ENCODE data around the gene RPL29. TPM values are rescaled to one million over a fixed set of nuclear protein-coding genes. Genes with fewer than 3 reads are reported as not detected.
"Not testable (repeated sequence)": the region's sequence is repeated elsewhere in the genome, so short reads cannot be mapped to it uniquely, and the experiment has no call there.

RPL29 gene
- polyA plus RNA-seq (2012; ENCODE audit: missing spikeins): 3,428 TPM

GRCh38 chr3:51995346-51996163 lies at the start of gene RPL29:
TSS of gene RPL29 (minus strand) at chr3:51995895. CDS start at chr3:51995461, 434 bp downstream.
- DNase-seq (ENCODE audit: insufficient read length): peak; percentile 92
- peak; percentile 98 for FAIRE-seq
- peak; percentile 100 for TF ChIP-seq TAF1 (IDR thresholded peaks at IDR 0.05; ENCODE audit: borderline replicate concordance, low read depth, low read length)
- peak; percentile 98 for TF ChIP-seq POLR2AphosphoS5 (IDR thresholded peaks at IDR 0.05; ENCODE audit: low read depth, low read length)
- peak; percentile 99 for TF ChIP-seq POLR2A (IDR thresholded peaks at IDR 0.05; ENCODE audit: low read depth, low read length)

GRCh38 chr3:52044869-52045619 lies 49.3 kb upstream of the RPL29 start:
- TF ChIP-seq POLR2AphosphoS5 (IDR thresholded peaks at IDR 0.05; ENCODE audit: low read depth, low read length) (no peak), TAF1 (IDR thresholded peaks at IDR 0.05; ENCODE audit: borderline replicate concordance, low read depth, low read length) (no peak), POLR2A (IDR thresholded peaks at IDR 0.05; ENCODE audit: low read depth, low read length) (no peak)
- DNase-seq (ENCODE audit: insufficient read length) (no peak), FAIRE-seq (no peak)

GRCh38 chr3:52043750-52044149 lies 48.1 kb upstream of the RPL29 start:
- FAIRE-seq: no peak
- TF ChIP-seq TAF1 (IDR thresholded peaks at IDR 0.05; ENCODE audit: borderline replicate concordance, low read depth, low read length) (no peak), POLR2A (IDR thresholded peaks at IDR 0.05; ENCODE audit: low read depth, low read length) (no peak), POLR2AphosphoS5 (IDR thresholded peaks at IDR 0.05; ENCODE audit: low read depth, low read length) (no peak)

GRCh38 chr3:52043039-52043438 lies 47.3 kb upstream of the RPL29 start:
- FAIRE-seq; DNase-seq (ENCODE audit: insufficient read length): not testable (repeated sequence)

More at GRCh38 chr3:52043750-52044149, 48.1 kb upstream of the RPL29 start:
- DNase-seq (ENCODE audit: insufficient read length): no peak

- FAIRE-seq (no peak), DNase-seq (ENCODE audit: insufficient read length) (no peak)
- no peak for TF ChIP-seq POLR2AphosphoS5 (IDR thresholded peaks at IDR 0.05; ENCODE audit: low read depth, low read length)
- no peak for TF ChIP-seq POLR2A (IDR thresholded peaks at IDR 0.05; ENCODE audit: low read depth, low read length)
- no peak for TF ChIP-seq TAF1 (IDR thresholded peaks at IDR 0.05; ENCODE audit: borderline replicate concordance, low read depth, low read length)
Observed at GRCh38 chr3:52041118-52041731, 45.5 kb upstream of the RPL29 start.

GRCh38 chr3:52040600-52040999 lies 44.9 kb upstream of the RPL29 start:
- TF ChIP-seq POLR2AphosphoS5 (IDR thresholded peaks at IDR 0.05; ENCODE audit: low read depth, low read length) (no peak), TAF1 (IDR thresholded peaks at IDR 0.05; ENCODE audit: borderline replicate concordance, low read depth, low read length) (no peak), POLR2A (IDR thresholded peaks at IDR 0.05; ENCODE audit: low read depth, low read length) (no peak)
- FAIRE-seq (no peak), DNase-seq (ENCODE audit: insufficient read length) (no peak)

GRCh38 chr3:52039846-52040245 lies 44.2 kb upstream of the RPL29 start:
- TF ChIP-seq POLR2A (IDR thresholded peaks at IDR 0.05; ENCODE audit: low read depth, low read length): no peak
- TF ChIP-seq POLR2AphosphoS5 (IDR thresholded peaks at IDR 0.05; ENCODE audit: low read depth, low read length): no peak
- TF ChIP-seq TAF1 (IDR thresholded peaks at IDR 0.05; ENCODE audit: borderline replicate concordance, low read depth, low read length): no peak
- FAIRE-seq: no peak
- no peak for DNase-seq (ENCODE audit: insufficient read length)

- no peak for FAIRE-seq
- no peak for DNase-seq (ENCODE audit: insufficient read length)
- TF ChIP-seq POLR2AphosphoS5 (IDR thresholded peaks at IDR 0.05; ENCODE audit: low read depth, low read length): no peak
- no peak for TF ChIP-seq POLR2A (IDR thresholded peaks at IDR 0.05; ENCODE audit: low read depth, low read length)
- no peak for TF ChIP-seq TAF1 (IDR thresholded peaks at IDR 0.05; ENCODE audit: borderline replicate concordance, low read depth, low read length)
Observed at GRCh38 chr3:52039426-52039825, 43.7 kb upstream of the RPL29 start.

GRCh38 chr3:52038227-52038626 lies 42.5 kb upstream of the RPL29 start:
- no peak for TF ChIP-seq POLR2AphosphoS5 (IDR thresholded peaks at IDR 0.05; ENCODE audit: low read depth, low read length)
- TF ChIP-seq TAF1 (IDR thresholded peaks at IDR 0.05; ENCODE audit: borderline replicate concordance, low read depth, low read length): no peak
- TF ChIP-seq POLR2A (IDR thresholded peaks at IDR 0.05; ENCODE audit: low read depth, low read length): no peak
- no peak for FAIRE-seq
- no peak for DNase-seq (ENCODE audit: insufficient read length)

GRCh38 chr3:52037291-52037690 lies 41.6 kb upstream of the RPL29 start:
- no peak for DNase-seq (ENCODE audit: insufficient read length)
- FAIRE-seq: no peak
- no peak for TF ChIP-seq POLR2A (IDR thresholded peaks at IDR 0.05; ENCODE audit: low read depth, low read length)
- TF ChIP-seq TAF1 (IDR thresholded peaks at IDR 0.05; ENCODE audit: borderline replicate concordance, low read depth, low read length): no peak
- no peak for TF ChIP-seq POLR2AphosphoS5 (IDR thresholded peaks at IDR 0.05; ENCODE audit: low read depth, low read length)

GRCh38 chr3:52036829-52037228 lies 41.1 kb upstream of the RPL29 start:
- TF ChIP-seq TAF1 (IDR thresholded peaks at IDR 0.05; ENCODE audit: borderline replicate concordance, low read depth, low read length) (no peak), POLR2A (IDR thresholded peaks at IDR 0.05; ENCODE audit: low read depth, low read length) (no peak), POLR2AphosphoS5 (IDR thresholded peaks at IDR 0.05; ENCODE audit: low read depth, low read length) (no peak)
- FAIRE-seq (no peak), DNase-seq (ENCODE audit: insufficient read length) (no peak)

Data from GM12892 (cell line).